Bronchial epithelial cell (primary cell): ENCODE data around the gene PPP2R5E. TPM values are rescaled to one million over a fixed set of nuclear protein-coding genes. Genes with fewer than 3 reads are reported as not detected.
"Not testable (repeated sequence)": the region's sequence is repeated elsewhere in the genome, so short reads cannot be mapped to it uniquely, and the experiment has no call there.

Source experiments
- DNase-seq: peaks from one replicate; pipeline ENCODE4 v3.0.0-alpha.2; 2010; ENCODE audit warnings: low read depth
- FAIRE-seq: peaks from 2 replicates; lab custom pipeline; 2011; peaks lifted over from hg19 to GRCh38; lab: Jason Lieb, UNC
- H3K27me3 ChIP-seq: 2 replicates; pipeline ENCODE4 v1.5.1; 2011; ENCODE audit warnings: low read length; ENCODE audit not compliant: control insufficient read depth, insufficient read depth
- H3K36me3 ChIP-seq: 2 replicates; pipeline ENCODE4 v1.5.1; 2011; ENCODE audit warnings: low read length; ENCODE audit not compliant: control insufficient read depth, insufficient read depth
- H3K4me3 ChIP-seq: 2 replicates; pipeline ENCODE4 v1.5.1; 2011; ENCODE audit warnings: mild to moderate bottlenecking, low read depth, low read length, control low read depth
- total RNA-seq: library from RNA; depleted of rRNA; stranded (reverse); fragments of >200 nt; gene quantifications from 2 replicates; pipeline ENCODE4 v1.2.1, GENCODE V29; 2014
- TF ChIP-seq, protein P1 (sequence below): IDR thresholded peaks from 2 replicates; pipeline ENCODE4 v1.5.1; 2011; ENCODE audit warnings: mild to moderate bottlenecking, moderate library complexity, low read length, control low read depth, inconsistent platforms; ENCODE audit not compliant: insufficient read depth, severe bottlenecking

PPP2R5E gene
- total RNA-seq, 1 donor from 2014 or later: 11.6 TPM

DNA sequence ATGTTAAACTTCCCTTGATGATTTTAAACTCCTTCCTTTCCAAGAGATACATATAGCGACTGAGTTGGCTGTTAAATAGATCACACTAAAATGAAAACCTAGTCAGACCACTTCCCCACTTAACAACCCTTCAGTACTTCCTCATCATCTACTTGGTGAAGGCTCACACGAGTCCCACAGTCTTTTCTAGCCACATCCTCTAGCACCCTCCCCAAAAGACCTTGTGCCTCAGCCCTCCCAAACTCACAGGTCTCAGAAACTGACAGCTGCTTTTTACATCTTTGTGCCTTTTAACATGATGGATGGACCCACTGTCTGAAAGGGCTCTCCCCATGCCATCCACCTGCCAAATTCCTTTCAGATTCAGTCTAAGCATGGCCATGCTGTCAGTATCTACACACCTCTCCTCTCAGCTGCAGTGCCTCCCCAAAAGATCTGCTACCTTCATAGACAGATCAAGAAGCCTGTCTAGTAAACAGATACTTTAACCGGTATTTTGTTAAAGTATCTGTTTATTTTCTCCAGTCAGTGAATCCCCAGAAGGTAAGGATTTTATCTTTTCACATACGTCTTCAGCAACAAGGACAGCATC, 159.3 kb downstream of the PPP2R5E start:
- Histone ChIP-seq H3K36me3 (peaks cover 10% of the 10 kb centered on the region), H3K4me3 (no peak overlapping the region), H3K27me3 (no peaks in the 10 kb centered on the region)
- TF ChIP-seq, protein P1, sequence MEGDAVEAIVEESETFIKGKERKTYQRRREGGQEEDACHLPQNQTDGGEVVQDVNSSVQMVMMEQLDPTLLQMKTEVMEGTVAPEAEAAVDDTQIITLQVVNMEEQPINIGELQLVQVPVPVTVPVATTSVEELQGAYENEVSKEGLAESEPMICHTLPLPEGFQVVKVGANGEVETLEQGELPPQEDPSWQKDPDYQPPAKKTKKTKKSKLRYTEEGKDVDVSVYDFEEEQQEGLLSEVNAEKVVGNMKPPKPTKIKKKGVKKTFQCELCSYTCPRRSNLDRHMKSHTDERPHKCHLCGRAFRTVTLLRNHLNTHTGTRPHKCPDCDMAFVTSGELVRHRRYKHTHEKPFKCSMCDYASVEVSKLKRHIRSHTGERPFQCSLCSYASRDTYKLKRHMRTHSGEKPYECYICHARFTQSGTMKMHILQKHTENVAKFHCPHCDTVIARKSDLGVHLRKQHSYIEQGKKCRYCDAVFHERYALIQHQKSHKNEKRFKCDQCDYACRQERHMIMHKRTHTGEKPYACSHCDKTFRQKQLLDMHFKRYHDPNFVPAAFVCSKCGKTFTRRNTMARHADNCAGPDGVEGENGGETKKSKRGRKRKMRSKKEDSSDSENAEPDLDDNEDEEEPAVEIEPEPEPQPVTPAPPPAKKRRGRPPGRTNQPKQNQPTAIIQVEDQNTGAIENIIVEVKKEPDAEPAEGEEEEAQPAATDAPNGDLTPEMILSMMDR: no peak
- no peak for DNase-seq
- FAIRE-seq: no peak

DNA sequence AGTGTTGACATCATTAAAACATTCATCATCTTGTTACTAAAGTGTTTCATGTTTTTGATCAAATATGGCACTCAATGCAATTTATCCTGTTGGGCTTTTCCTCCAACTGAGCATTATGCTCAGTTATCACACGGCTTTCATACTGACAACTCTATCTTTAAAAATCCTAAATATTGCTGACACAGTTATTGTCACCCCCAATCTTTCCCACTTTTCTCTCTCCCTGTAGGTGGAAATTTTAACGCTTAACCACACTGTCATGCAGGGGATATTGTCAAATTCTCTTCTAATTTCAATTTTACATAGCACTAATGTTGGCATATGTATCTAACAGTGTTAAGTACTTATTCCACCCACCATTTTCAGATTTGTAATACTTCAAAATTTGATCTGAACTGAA, 164.7 kb downstream of the PPP2R5E start:
- FAIRE-seq (no peak), DNase-seq (no peak)
- TF ChIP-seq, protein P1: no peak
- Histone ChIP-seq H3K4me3 (no peak overlapping the region), H3K27me3 (no peaks in the 10 kb centered on the region), H3K36me3 (peaks cover 4% of the 10 kb centered on the region)

DNA sequence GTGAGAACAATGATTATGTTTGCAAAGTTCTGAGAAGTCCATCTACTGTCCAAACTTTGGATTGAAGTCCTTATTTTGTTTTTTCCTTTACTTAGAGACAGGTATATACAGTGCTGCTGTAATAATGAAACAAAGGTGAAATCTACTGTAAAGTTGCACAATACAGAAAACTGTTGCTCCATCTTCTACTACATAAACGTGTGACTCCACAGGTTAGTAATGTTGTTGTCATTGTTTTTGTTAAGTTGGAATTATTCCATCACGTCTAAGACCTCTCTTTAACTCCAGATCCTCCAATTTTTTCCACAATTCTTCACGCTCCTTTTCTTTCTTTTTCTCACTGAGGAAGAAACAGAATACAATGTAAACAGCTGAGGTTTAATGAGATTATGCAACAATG, 167.4 kb downstream of the PPP2R5E start:
- TF ChIP-seq, protein P1: no peak
- FAIRE-seq (no peak), DNase-seq (peak; percentile 91)
- Histone ChIP-seq H3K4me3 (no peak overlapping the region), H3K27me3 (no peaks in the 10 kb centered on the region), H3K36me3 (peaks cover under 1% of the 10 kb centered on the region)

DNA sequence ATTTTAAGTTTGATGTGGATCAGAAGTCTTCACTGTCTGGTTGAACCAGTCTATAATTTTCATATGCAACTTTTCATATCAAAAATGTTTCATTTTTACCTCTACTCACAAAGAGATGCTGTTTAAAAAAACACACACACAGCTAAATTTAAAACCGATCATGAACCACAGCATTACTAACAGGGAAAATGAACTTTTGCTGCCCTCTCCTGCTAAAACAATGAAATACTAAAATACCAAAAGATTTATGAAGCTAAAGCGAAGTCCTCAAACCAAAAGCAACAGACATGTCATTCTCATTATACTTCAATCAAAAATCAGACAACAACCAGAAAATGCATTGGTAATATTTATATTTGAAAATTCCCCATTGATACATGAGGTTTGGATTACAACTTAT, 171.6 kb downstream of the PPP2R5E start:
- not testable (repeated sequence) for DNase-seq, H3K27me3 ChIP-seq, H3K36me3 ChIP-seq, FAIRE-seq, H3K4me3 ChIP-seq

DNA sequence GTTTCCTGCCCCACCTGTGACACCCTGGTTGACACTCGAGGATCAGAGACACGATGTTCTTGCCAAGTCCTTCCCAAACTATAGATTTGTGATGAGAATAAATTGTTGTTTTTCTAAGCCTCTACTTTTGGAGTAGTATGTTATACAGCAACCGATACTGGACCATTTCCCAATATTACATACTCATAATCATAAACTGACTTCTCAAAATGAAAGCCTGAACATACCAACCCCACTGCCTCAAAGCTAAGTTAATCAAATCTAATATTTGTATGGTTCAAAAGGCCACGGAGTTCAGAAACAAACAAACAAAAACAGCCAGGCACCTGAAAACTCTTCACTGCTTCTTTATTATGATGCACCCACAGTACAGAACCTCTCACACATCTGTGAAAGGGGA, 172.1 kb downstream of the PPP2R5E start:
- DNase-seq (no peak), FAIRE-seq (no peak)
- Histone ChIP-seq H3K36me3 (no peaks in the 10 kb centered on the region), H3K27me3 (no peaks in the 10 kb centered on the region), H3K4me3 (no peak overlapping the region)
- TF ChIP-seq, protein P1: no peak

DNA sequence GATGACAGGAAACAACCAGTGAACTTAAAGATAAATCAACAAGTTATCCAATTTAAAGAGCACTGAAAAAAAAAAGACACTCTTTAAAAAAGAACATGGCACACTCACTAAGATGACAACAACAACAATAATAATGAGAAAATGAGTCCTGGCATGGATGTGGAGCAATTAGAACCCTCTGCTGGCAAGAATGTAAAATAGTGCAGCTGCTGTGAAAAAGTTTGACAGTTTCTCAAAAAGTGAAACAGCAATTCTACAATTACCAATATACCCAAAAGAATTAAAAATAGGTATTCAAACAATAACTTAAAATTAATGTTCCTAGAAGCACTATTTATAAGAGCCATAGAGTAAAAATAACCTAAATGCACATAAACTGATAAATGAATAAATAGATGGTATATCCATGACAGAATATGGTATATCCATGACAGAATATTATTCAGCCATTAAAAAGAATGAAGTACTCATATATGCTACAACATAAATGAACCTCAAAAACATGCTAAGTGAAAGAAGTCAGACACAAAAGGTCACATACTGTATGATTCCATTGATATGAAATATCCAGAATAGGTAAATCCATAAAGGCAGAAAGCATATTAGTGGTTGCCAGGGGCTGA, 175.3 kb downstream of the PPP2R5E start:
- FAIRE-seq (no peak), DNase-seq (no peak)
- Histone ChIP-seq H3K4me3 (no peak overlapping the region), H3K27me3 (no peaks in the 10 kb centered on the region), H3K36me3 (no peaks in the 10 kb centered on the region)
- TF ChIP-seq, protein P1: no peak
